HG03196 (cell line): ENCODE results near the gene CPED1.
"Not testable (repeated sequence)": the region's sequence is repeated elsewhere in the genome, so short reads cannot be mapped to it uniquely, and the experiment has no call there.

Experiments
- ATAC-seq: cut with Tn5 transposase; IDR thresholded peaks from one replicate; pipeline ENCODE4 v1.9.1; 2021; ENCODE audit not compliant: unreplicated experiment

CPED1 gene

GRCh38 chr7:121083790-121084251, 95.3 kb downstream of the CPED1 start:
- ATAC-seq: no peak

- no peak for ATAC-seq
These were observed 95.7 kb downstream of the CPED1 start for GRCh38 chr7:121084256-121084655.

- ATAC-seq: no peak
These were observed 96.3 kb downstream of the CPED1 start for GRCh38 chr7:121084748-121085336.

- no peak for ATAC-seq
These were observed 97.4 kb downstream of the CPED1 start for GRCh38 chr7:121085922-121086321.

- ATAC-seq: no peak
These were observed 100.4 kb downstream of the CPED1 start for GRCh38 chr7:121088870-121089269.

- ATAC-seq: no peak
These were observed 106.3 kb downstream of the CPED1 start for GRCh38 chr7:121094829-121095228.

GRCh38 chr7:121097577-121097976, 109.1 kb downstream of the CPED1 start:
- no peak for ATAC-seq

- ATAC-seq: no peak
These were observed 111.1 kb downstream of the CPED1 start for GRCh38 chr7:121099572-121099971.

- no peak for ATAC-seq
These were observed 112.6 kb downstream of the CPED1 start for GRCh38 chr7:121101083-121101482.

- ATAC-seq: no peak
These were observed 113.1 kb downstream of the CPED1 start for GRCh38 chr7:121101621-121102020.

- no peak for ATAC-seq
These were observed 114.1 kb downstream of the CPED1 start for GRCh38 chr7:121102619-121103018.

- no peak for ATAC-seq
These were observed 114.6 kb downstream of the CPED1 start for GRCh38 chr7:121103086-121103485.

GRCh38 chr7:121103579-121103978, 115.1 kb downstream of the CPED1 start:
- ATAC-seq: no peak

GRCh38 chr7:121105262-121105661, 116.8 kb downstream of the CPED1 start:
- ATAC-seq: no peak

GRCh38 chr7:121107923-121108498, 119.5 kb downstream of the CPED1 start:
- ATAC-seq: peak; percentile 85

- ATAC-seq: no peak
These were observed 120.6 kb downstream of the CPED1 start for GRCh38 chr7:121109145-121109544.

- ATAC-seq: no peak
These were observed 124.8 kb downstream of the CPED1 start for GRCh38 chr7:121113288-121113687.

- ATAC-seq: no peak
These were observed 127.9 kb downstream of the CPED1 start for GRCh38 chr7:121116396-121116795.

GRCh38 chr7:121119047-121119446, 130.5 kb downstream of the CPED1 start:
- ATAC-seq: no peak

- ATAC-seq: no peak
These were observed 134.5 kb downstream of the CPED1 start for GRCh38 chr7:121123032-121123431.

GRCh38 chr7:121125454-121125853, 136.9 kb downstream of the CPED1 start:
- not testable (repeated sequence) for ATAC-seq

GRCh38 chr7:121126201-121126600, 137.7 kb downstream of the CPED1 start:
- no peak for ATAC-seq
